HFFc6 (cell line): ENCODE results near the gene PBX1. TPM values are rescaled to one million over a fixed set of nuclear protein-coding genes. Genes with fewer than 3 reads are reported as not detected.

Experiments used
- DNase-seq: peaks from one replicate; pipeline ENCODE4 v3.0.0-alpha.2; 2018
- H3K27ac Mint-ChIP-seq: 2 replicates; pipeline ENCODE4 v1.8.0; 2020; ENCODE audit warnings: mild to moderate bottlenecking, mixed read lengths
- H3K27me3 Mint-ChIP-seq: 2 replicates; pipeline ENCODE4 v1.8.0; 2021; ENCODE audit warnings: mild to moderate bottlenecking, moderate library complexity, mixed read lengths; ENCODE audit not compliant: insufficient read depth
- H3K36me3 Mint-ChIP-seq: 2 replicates; pipeline ENCODE4 v1.8.0; 2021; ENCODE audit warnings: low read depth, mixed read lengths
- H3K4me1 Mint-ChIP-seq: 2 replicates; pipeline ENCODE4 v1.8.0; 2020; ENCODE audit warnings: low read depth, mixed read lengths
- H3K4me3 Mint-ChIP-seq: 2 replicates; pipeline ENCODE4 v1.8.0; 2020; ENCODE audit warnings: mild to moderate bottlenecking, moderate library complexity, mixed read lengths
- H3K9me3 Mint-ChIP-seq: 2 replicates; pipeline ENCODE4 v1.8.0; 2020; ENCODE audit warnings: mild to moderate bottlenecking, mixed read lengths
- total RNA-seq, 6 experiments: library from RNA; stranded (reverse); fragmentation: NEBNext Ultra II Directional; extraction: Animal tissue kit (Norgen Biotek cat#: 25700); gene quantifications; 2 replicates in 1 of 6; 3 replicates in 5 of 6; pipeline ENCODE4 v1.2.3, GENCODE V29; 2021
- TF ChIP-seq, protein P1 (sequence below): fragments of 200-600 bp; sonication (generic); IDR thresholded peaks from 2 replicates; pipeline ENCODE4 v1.5.0; 2021; ENCODE audit warnings: antibody characterized with exemption, mild to moderate bottlenecking

The PBX1 gene
- total RNA-seq, 6 experiments from 2014 or later: 35.4 to 42.3 (median 39.1) TPM

GRCh38 chr1:164876398-164877116 is 317.6 kb downstream of the PBX1 start:
- Mint-ChIP-seq H3K36me3 (no peaks in the 10 kb centered on the region), H3K4me1 (no peaks in the 10 kb centered on the region), H3K4me3 (no peak overlapping the region), H3K27ac (no peak overlapping the region), H3K27me3 (peaks cover 9% of the 10 kb centered on the region), H3K9me3 (no peaks in the 10 kb centered on the region)
- TF ChIP-seq, protein P1, sequence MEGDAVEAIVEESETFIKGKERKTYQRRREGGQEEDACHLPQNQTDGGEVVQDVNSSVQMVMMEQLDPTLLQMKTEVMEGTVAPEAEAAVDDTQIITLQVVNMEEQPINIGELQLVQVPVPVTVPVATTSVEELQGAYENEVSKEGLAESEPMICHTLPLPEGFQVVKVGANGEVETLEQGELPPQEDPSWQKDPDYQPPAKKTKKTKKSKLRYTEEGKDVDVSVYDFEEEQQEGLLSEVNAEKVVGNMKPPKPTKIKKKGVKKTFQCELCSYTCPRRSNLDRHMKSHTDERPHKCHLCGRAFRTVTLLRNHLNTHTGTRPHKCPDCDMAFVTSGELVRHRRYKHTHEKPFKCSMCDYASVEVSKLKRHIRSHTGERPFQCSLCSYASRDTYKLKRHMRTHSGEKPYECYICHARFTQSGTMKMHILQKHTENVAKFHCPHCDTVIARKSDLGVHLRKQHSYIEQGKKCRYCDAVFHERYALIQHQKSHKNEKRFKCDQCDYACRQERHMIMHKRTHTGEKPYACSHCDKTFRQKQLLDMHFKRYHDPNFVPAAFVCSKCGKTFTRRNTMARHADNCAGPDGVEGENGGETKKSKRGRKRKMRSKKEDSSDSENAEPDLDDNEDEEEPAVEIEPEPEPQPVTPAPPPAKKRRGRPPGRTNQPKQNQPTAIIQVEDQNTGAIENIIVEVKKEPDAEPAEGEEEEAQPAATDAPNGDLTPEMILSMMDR: no peak
- no peak for DNase-seq

- TF ChIP-seq, protein P1: no peak
- H3K27ac Mint-ChIP-seq: no peak overlapping the region
These were observed 321.2 kb downstream of the PBX1 start for GRCh38 chr1:164880199-164880598.

DNA sequence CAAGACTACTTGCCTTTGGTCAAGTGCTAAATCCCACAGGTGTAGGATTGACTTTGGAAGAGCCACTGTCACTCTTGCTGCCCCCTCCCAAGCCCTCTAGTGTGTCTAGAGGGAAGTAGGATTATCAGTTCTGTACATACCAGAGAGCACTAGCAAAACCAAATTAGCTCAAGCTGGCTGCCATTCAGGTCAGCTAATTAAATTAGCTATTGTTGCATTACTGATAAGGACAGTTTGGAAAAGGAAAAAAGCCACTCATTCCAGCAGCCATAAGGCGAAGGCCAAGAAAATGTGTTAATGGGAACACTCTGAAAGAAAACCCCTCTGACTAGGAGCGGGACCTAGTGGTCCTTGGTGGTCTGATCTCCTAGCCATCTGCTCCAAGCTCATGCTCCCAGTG is 321.7 kb downstream of the PBX1 start:
- Mint-ChIP-seq H3K36me3 (no peaks in the 10 kb centered on the region), H3K27me3 (peaks cover 3% of the 10 kb centered on the region), H3K27ac (no peak overlapping the region), H3K9me3 (no peaks in the 10 kb centered on the region), H3K4me3 (no peak overlapping the region), H3K4me1 (no peaks in the 10 kb centered on the region)
- TF ChIP-seq, protein P1: no peak
- no peak for DNase-seq

More at GRCh38 chr1:164880199-164880598, 321.2 kb downstream of the PBX1 start:
- DNase-seq: no peak
- Mint-ChIP-seq H3K4me3 (no peak overlapping the region), H3K9me3 (no peaks in the 10 kb centered on the region), H3K4me1 (no peaks in the 10 kb centered on the region), H3K36me3 (no peaks in the 10 kb centered on the region), H3K27me3 (peaks cover 3% of the 10 kb centered on the region)

- DNase-seq: no peak
- no peaks in the 10 kb centered on the region for H3K4me1 Mint-ChIP-seq
- H3K27me3 Mint-ChIP-seq: peaks cover 3% of the 10 kb centered on the region
- H3K9me3 Mint-ChIP-seq: no peaks in the 10 kb centered on the region
- H3K36me3 Mint-ChIP-seq: no peaks in the 10 kb centered on the region
- TF ChIP-seq, protein P1: no peak
- no peak overlapping the region for H3K4me3 Mint-ChIP-seq
- H3K27ac Mint-ChIP-seq: no peak overlapping the region
These were observed 326.3 kb downstream of the PBX1 start for GRCh38 chr1:164885311-164885710.

- TF ChIP-seq, protein P1: no peak
- Mint-ChIP-seq H3K4me3 (no peak overlapping the region), H3K27me3 (peaks cover 3% of the 10 kb centered on the region), H3K4me1 (no peaks in the 10 kb centered on the region), H3K36me3 (no peaks in the 10 kb centered on the region), H3K9me3 (no peaks in the 10 kb centered on the region), H3K27ac (no peak overlapping the region)
- DNase-seq: no peak
These were observed 327.1 kb downstream of the PBX1 start for GRCh38 chr1:164886101-164886500.
